HepG2 (cell line): ENCODE data around the gene TARS3. TPM values are rescaled to one million over a fixed set of nuclear protein-coding genes. Genes with fewer than 3 reads are reported as not detected.
A peak's percentile ranks its signal among the peaks of the same experiment; 100 is the strongest.

Source experiments
- ELF4 ChIP-seq: sonication (generic); formaldehyde crosslinking; IDR thresholded peaks from 2 replicates; pipeline ENCODE4 v1.5.0; 2020; ENCODE audit warnings: missing genetic modification reagents, mild to moderate bottlenecking, moderate library complexity, borderline replicate concordance
- ERF ChIP-seq: IDR thresholded peaks from 2 replicates; pipeline ENCODE4 v1.6.1; 2018; ENCODE audit warnings: missing biosample characterization, missing genetic modification reagents
- HOXA7 ChIP-seq: sonication (generic); formaldehyde crosslinking; IDR thresholded peaks from 2 replicates; pipeline ENCODE4 v1.8.1; 2022; ENCODE audit warnings: mild to moderate bottlenecking, missing genetic modification reagents, moderate library complexity
- NCOA5 ChIP-seq: sonication (generic); formaldehyde crosslinking; IDR thresholded peaks from 2 replicates; pipeline ENCODE4 v1.4.0; 2020; ENCODE audit warnings: missing genetic modification reagents
- PHB2 ChIP-seq: fragments of 450-650 bp; IDR thresholded peaks from 2 replicates; pipeline ENCODE4 v1.6.1; 2018; ENCODE audit not compliant: partially characterized antibody
- RBM22 ChIP-seq: fragments of 200-400 bp; formaldehyde crosslinking; optimal IDR thresholded peaks from 2 replicates; pipeline ENCODE3; 2017; ENCODE audit warnings: mild to moderate bottlenecking, low read length, moderate library complexity
- ZBTB49 ChIP-seq: sonication (generic); formaldehyde crosslinking; IDR thresholded peaks from 2 replicates; pipeline ENCODE4 v1.4.0; 2020; ENCODE audit warnings: missing genetic modification reagents, borderline replicate concordance
- ZNF124 ChIP-seq: sonication (generic); formaldehyde crosslinking; IDR thresholded peaks from 2 replicates; pipeline ENCODE4 v1.4.0; 2020; ENCODE audit warnings: missing genetic modification reagents
- ZNF160 ChIP-seq: sonication (generic); formaldehyde crosslinking; IDR thresholded peaks from 2 replicates; pipeline ENCODE4 v1.8.0; 2022; ENCODE audit warnings: mild to moderate bottlenecking, inconsistent platforms, missing genetic modification reagents
- ZNF367 ChIP-seq: sonication (generic); formaldehyde crosslinking; IDR thresholded peaks from 2 replicates; pipeline ENCODE4 v1.4.0; 2020; ENCODE audit warnings: missing genetic modification reagents, borderline replicate concordance
- ZNF687 ChIP-seq: sonication (generic); formaldehyde crosslinking; IDR thresholded peaks from 2 replicates; pipeline ENCODE4 v1.5.1; 2020; ENCODE audit warnings: mild to moderate bottlenecking, missing genetic modification reagents, moderate library complexity
- ZNF747 ChIP-seq: sonication (generic); formaldehyde crosslinking; IDR thresholded peaks from 2 replicates; pipeline ENCODE4 v1.8.1; 2023; ENCODE audit warnings: missing genetic modification reagents, mild to moderate bottlenecking, borderline replicate concordance
- ZSCAN21 ChIP-seq: sonication (generic); formaldehyde crosslinking; IDR thresholded peaks from 2 replicates; pipeline ENCODE4 v1.8.0; 2022; ENCODE audit warnings: mild to moderate bottlenecking, missing genetic modification reagents, moderate library complexity, borderline replicate concordance
- polyA plus RNA-seq, 8 experiments: library from polyadenylated mRNA; depleted of rRNA in 3 of 8; stranded (reverse) in 7 of 8; unstranded in 1 of 8; fragments of >200 nt; fragmentation: Illumina TruSeq in 4 of 8; extraction: Trizol in 4 of 8; gene quantifications; 2 replicates each; pipeline versions ENCODE4 v1.2.1 to v1.2.3, GENCODE V29; 2011 to 2016; ENCODE audit warnings: low read depth in 4 of 8, missing spikeins in 1 of 8, mixed read lengths in 1 of 8; ENCODE audit not compliant: insufficient read depth in 1 of 8
- total RNA-seq, 5 experiments: library from RNA; depleted of rRNA; stranded (reverse); fragments of >200 nt; fragmentation: Illumina TruSeq; extraction: Trizol; gene quantifications; 2 replicates each; pipeline ENCODE4 v1.2.3, GENCODE V29; 2016; ENCODE audit warnings: low read depth in 1 of 5
- TF ChIP-seq, protein P1 (sequence below): sonication (generic); formaldehyde crosslinking; IDR thresholded peaks from 2 replicates; pipeline ENCODE4 v1.5.1; 2020; ENCODE audit warnings: missing genetic modification reagents, mild to moderate bottlenecking, borderline replicate concordance
- TF ChIP-seq, protein P2 (sequence below): IDR thresholded peaks from 2 replicates; pipeline ENCODE4 v1.6.1; 2016; ENCODE audit warnings: low read depth

The TARS3 gene
- total and polyA plus RNA-seq, 2 of the 13 experiments (the other 11 are each of a cell fraction or from before 2014, with no cell fraction given): 4.1 to 11.7 TPM

- TF ChIP-seq ZNF687 (CRISPR knock-in tag): peak; percentile 99
- TF ChIP-seq ZNF747 (CRISPR knock-in tag): no peak; the same call in 1 of the 2 replicates
- peak; percentile 75 for TF ChIP-seq ERF (CRISPR knock-in tag)
- TF ChIP-seq, protein P1, sequence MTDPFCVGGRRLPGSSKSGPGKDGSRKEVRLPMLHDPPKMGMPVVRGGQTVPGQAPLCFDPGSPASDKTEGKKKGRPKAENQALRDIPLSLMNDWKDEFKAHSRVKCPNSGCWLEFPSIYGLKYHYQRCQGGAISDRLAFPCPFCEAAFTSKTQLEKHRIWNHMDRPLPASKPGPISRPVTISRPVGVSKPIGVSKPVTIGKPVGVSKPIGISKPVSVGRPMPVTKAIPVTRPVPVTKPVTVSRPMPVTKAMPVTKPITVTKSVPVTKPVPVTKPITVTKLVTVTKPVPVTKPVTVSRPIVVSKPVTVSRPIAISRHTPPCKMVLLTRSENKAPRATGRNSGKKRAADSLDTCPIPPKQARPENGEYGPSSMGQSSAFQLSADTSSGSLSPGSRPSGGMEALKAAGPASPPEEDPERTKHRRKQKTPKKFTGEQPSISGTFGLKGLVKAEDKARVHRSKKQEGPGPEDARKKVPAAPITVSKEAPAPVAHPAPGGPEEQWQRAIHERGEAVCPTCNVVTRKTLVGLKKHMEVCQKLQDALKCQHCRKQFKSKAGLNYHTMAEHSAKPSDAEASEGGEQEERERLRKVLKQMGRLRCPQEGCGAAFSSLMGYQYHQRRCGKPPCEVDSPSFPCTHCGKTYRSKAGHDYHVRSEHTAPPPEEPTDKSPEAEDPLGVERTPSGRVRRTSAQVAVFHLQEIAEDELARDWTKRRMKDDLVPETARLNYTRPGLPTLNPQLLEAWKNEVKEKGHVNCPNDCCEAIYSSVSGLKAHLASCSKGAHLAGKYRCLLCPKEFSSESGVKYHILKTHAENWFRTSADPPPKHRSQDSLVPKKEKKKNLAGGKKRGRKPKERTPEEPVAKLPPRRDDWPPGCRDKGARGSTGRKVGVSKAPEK: no peak
- TF ChIP-seq ZNF160: no peak; the same call in 1 of the 2 replicates
- TF ChIP-seq NCOA5: no peak
- no peak for TF ChIP-seq ZBTB49
- no peak for TF ChIP-seq RBM22
- no peak for TF ChIP-seq ZNF367 (CRISPR knock-in tag)
- TF ChIP-seq ELF4 (CRISPR knock-in tag): no peak
- no peak for TF ChIP-seq PHB2
- TF ChIP-seq ZSCAN21 (CRISPR knock-in tag): peak; percentile 34
- TF ChIP-seq ZNF124: no peak
- TF ChIP-seq HOXA7: no peak
- TF ChIP-seq, protein P2, sequence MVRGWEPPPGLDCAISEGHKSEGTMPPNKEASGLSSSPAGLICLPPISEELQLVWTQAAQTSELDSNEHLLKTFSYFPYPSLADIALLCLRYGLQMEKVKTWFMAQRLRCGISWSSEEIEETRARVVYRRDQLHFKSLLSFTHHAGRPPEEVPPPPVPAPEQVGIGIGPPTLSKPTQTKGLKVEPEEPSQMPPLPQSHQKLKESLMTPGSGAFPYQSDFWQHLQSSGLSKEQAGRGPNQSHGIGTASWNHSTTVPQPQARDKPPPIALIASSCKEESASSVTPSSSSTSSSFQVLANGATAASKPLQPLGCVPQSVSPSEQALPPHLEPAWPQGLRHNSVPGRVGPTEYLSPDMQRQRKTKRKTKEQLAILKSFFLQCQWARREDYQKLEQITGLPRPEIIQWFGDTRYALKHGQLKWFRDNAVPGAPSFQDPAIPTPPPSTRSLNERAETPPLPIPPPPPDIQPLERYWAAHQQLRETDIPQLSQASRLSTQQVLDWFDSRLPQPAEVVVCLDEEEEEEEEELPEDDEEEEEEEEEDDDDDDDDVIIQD: peak; percentile 54
Observed at GRCh38 chr15:101615986-101616848, 108.1 kb downstream of the TARS3 start (continued).
